Measurements from ENCODE around the gene TMC8.
A peak's percentile ranks its signal among the peaks of the same experiment; 100 is the strongest.

The TMC8 gene

GRCh38 chr17:78124081-78124835 lies 6.3 kb upstream of the TMC8 start:
- DNase-seq (ENCODE audit: low read depth in 2 of 2): no peak

- DNase-seq (ENCODE audit: low read depth in 2 of 2): no peak
Measured at GRCh38 chr17:78124836-78125137, 5.8 kb upstream of the TMC8 start.

- DNase-seq (ENCODE audit: low read depth in 2 of 2): no peak
Measured at GRCh38 chr17:78125138-78125913, 5.2 kb upstream of the TMC8 start.

GRCh38 chr17:78125976-78126894 lies 4.3 kb upstream of the TMC8 start:
- DNase-seq (ENCODE audit: low read depth in 2 of 2): no peak

GRCh38 chr17:78126895-78127238 lies 3.7 kb upstream of the TMC8 start:
- no peak for DNase-seq (ENCODE audit: low read depth in 2 of 2)

GRCh38 chr17:78127239-78127887 lies 3.2 kb upstream of the TMC8 start:
- DNase-seq (ENCODE audit: low read depth in 2 of 2): no peak

GRCh38 chr17:78127888-78128550 lies 2.6 kb upstream of the TMC8 start:
- DNase-seq (ENCODE audit: low read depth in 2 of 2): no peak

GRCh38 chr17:78128551-78129350 lies 1.8 kb upstream of the TMC8 start, which contains the start of gene TMC6:
Gene TMC6 (minus strand): TSS chr17:78128755. CDS start chr17:78126832, 1,923 bp downstream.
- no peak for DNase-seq (ENCODE audit: low read depth in 2 of 2)

- DNase-seq (ENCODE audit: low read depth in 2 of 2): no peak
Measured at GRCh38 chr17:78129351-78130089, 1.1 kb upstream of the TMC8 start.

GRCh38 chr17:78130090-78130436 lies 508 bp upstream of the TMC8 start:
- no peak for DNase-seq (ENCODE audit: low read depth in 2 of 2)

- DNase-seq (ENCODE audit: low read depth in 2 of 2): no peak
Measured at GRCh38 chr17:78131172-78132083, 857 bp downstream of the TMC8 start.

- no peak for DNase-seq (ENCODE audit: low read depth in 2 of 2)
Measured at GRCh38 chr17:78132084-78132676, 1.6 kb downstream of the TMC8 start.

- DNase-seq (ENCODE audit: low read depth in 2 of 2): no peak
Measured at GRCh38 chr17:78132767-78133178, 2.2 kb downstream of the TMC8 start.

- DNase-seq (ENCODE audit: low read depth in 2 of 2): no peak
Measured at GRCh38 chr17:78133179-78133951, 2.8 kb downstream of the TMC8 start.

- DNase-seq (ENCODE audit: low read depth in 2 of 2): peak in 1 of 2 donors; percentile 60
Measured at GRCh38 chr17:78133971-78134898, 3.7 kb downstream of the TMC8 start.

- DNase-seq (ENCODE audit: low read depth in 2 of 2): no peak
Measured at GRCh38 chr17:78134899-78135385, 4.4 kb downstream of the TMC8 start.
